B cell (primary cell): Measurements from ENCODE around the gene ERC2. TPM values are rescaled to one million over a fixed set of nuclear protein-coding genes. Genes with fewer than 3 reads are reported as not detected.

Experiments used
- ATAC-seq: fragments of 200-7000 bp; cut with Tn5 transposase; one replicate; pipeline ENCODE4 v1.10.0; 2021; ENCODE audit warnings: low read depth, mild to moderate bottlenecking, moderate number of reproducible peaks, moderate library complexity
- CTCF ChIA-PET: fragments of 350-600 bp; sonication (Branson Sonifier 250); formaldehyde crosslinking; loops from one replicate; lab custom pipeline; 2021; ENCODE audit warnings: antibody characterized with exemption, inconsistent platforms; lab: Charles Lee
- POLR2A ChIA-PET: fragments of 350-600 bp; sonication (Branson Sonifier 250); formaldehyde crosslinking; loops from one replicate; lab custom pipeline; 2021; ENCODE audit warnings: antibody characterized with exemption; lab: Charles Lee
- DNase-seq: peaks from one replicate; pipeline ENCODE4 v3.0.0; 2013
- H2AFZ ChIP-seq: 2 replicates; pipeline ENCODE4 v1.6.1; 2012; ENCODE audit warnings: mild to moderate bottlenecking, low read depth, low read length; ENCODE audit not compliant: insufficient read depth, poor library complexity, severe bottlenecking
- H3K27ac ChIP-seq, 2 donors: 1 replicate in 1 of 2; 2 replicates in 1 of 2; pipeline ENCODE4 v1.5.1; 2012 to 2013; ENCODE audit warnings: low read length in 2 of 2, mild to moderate bottlenecking in 2 of 2, moderate library complexity in 1 of 2
- H3K27me3 ChIP-seq, 4 experiments: fragments of 200-600 bp in 1 of 4; sonication (generic) in 1 of 4; replicated peaks in 1 of 4; 1 replicate in 2 of 4; 2 replicates in 2 of 4; pipeline versions ENCODE4 v1.6.1 to v1.7.0; 2013 to 2016; ENCODE audit warnings: low read length in 3 of 4, mild to moderate bottlenecking in 2 of 4, mixed read lengths in 1 of 4, moderate library complexity in 1 of 4; ENCODE audit not compliant: insufficient read depth in 4 of 4, control insufficient read depth in 3 of 4; ENCODE audit errors: control extremely low read depth in 1 of 4
- H3K36me3 ChIP-seq, 2 experiments: replicated peaks in 1 of 2; 1 replicate in 1 of 2; 2 replicates in 1 of 2; pipeline versions ENCODE4 v1.6.1 to v1.7.1; 2013; ENCODE audit warnings: low read length in 1 of 2; ENCODE audit not compliant: insufficient read depth in 2 of 2, control insufficient read depth in 1 of 2; ENCODE audit errors: control extremely low read depth in 1 of 2, extremely low read depth in 1 of 2
- H3K4me1 ChIP-seq, 2 donors: fragments of 200-600 bp in 1 of 2; sonication (generic) in 1 of 2; 1 replicate in 1 of 2; 2 replicates in 1 of 2; pipeline versions ENCODE4 v1.5.1 to v1.6.1; 2013 to 2017; ENCODE audit warnings: low read length in 2 of 2; ENCODE audit not compliant: control insufficient read depth in 2 of 2, insufficient read depth in 2 of 2
- H3K4me2 ChIP-seq: replicated peaks from 2 replicates; pipeline ENCODE3; 2012; ENCODE audit warnings: mild to moderate bottlenecking, low read depth, low read length; ENCODE audit not compliant: poor library complexity, severe bottlenecking
- H3K4me3 ChIP-seq, 5 experiments: fragments of 200-600 bp in 1 of 5; sonication (generic) in 1 of 5; 1 replicate in 3 of 5; 2 replicates in 2 of 5; pipeline versions ENCODE4 v1.5.1 to v1.7.0; 2011 to 2016; ENCODE audit warnings: low read length in 4 of 5, mild to moderate bottlenecking in 4 of 5, low read depth in 2 of 5, control low read depth in 1 of 5, moderate library complexity in 1 of 5; ENCODE audit not compliant: insufficient read depth in 1 of 5; ENCODE audit errors: control extremely low read depth in 1 of 5, extremely low read depth in 1 of 5
- H3K79me2 ChIP-seq: fragments of 200-600 bp; sonication (generic); one replicate; pipeline ENCODE4 v1.6.0; 2016; ENCODE audit warnings: low read length; ENCODE audit not compliant: control insufficient read depth, insufficient read depth
- H3K9ac ChIP-seq: fragments of 200-600 bp; sonication (generic); 2 replicates; pipeline ENCODE4 v1.6.1; 2017; ENCODE audit warnings: mild to moderate bottlenecking, low read length, moderate library complexity
- H3K9me3 ChIP-seq, 3 donors: one replicate each; pipeline versions ENCODE4 v1.6.1 to v1.7.1; 2013; ENCODE audit warnings: low read length in 2 of 3; ENCODE audit not compliant: control insufficient read depth in 2 of 3, insufficient read depth in 1 of 3; ENCODE audit errors: control extremely low read depth in 1 of 3
- H4K20me1 ChIP-seq: 2 replicates; pipeline ENCODE4 v1.6.0; 2012; ENCODE audit warnings: mild to moderate bottlenecking, low read length; ENCODE audit not compliant: insufficient read depth, control insufficient read depth, poor library complexity, severe bottlenecking
- H3K27ac Mint-ChIP-seq: one replicate; pipeline ENCODE4 v1.8.0; 2021; ENCODE audit warnings: mixed read lengths
- H3K27me3 Mint-ChIP-seq: one replicate; pipeline ENCODE4 v1.8.0; 2021; ENCODE audit warnings: mixed read lengths
- H3K4me1 Mint-ChIP-seq: one replicate; pipeline ENCODE4 v1.8.0; 2021; ENCODE audit warnings: mixed read lengths
- H3K4me3 Mint-ChIP-seq: one replicate; pipeline ENCODE4 v1.8.0; 2021; ENCODE audit warnings: mixed read lengths
- H3K9me3 Mint-ChIP-seq: one replicate; pipeline ENCODE4 v1.8.0; 2022; ENCODE audit warnings: mixed read lengths; ENCODE audit not compliant: insufficient read depth
- CTCF ChIP-seq: fragments of 200-600 bp; IDR thresholded peaks from one replicate; pipeline ENCODE4 v1.8.0; 2022; ENCODE audit warnings: antibody characterized with exemption, mild to moderate bottlenecking
- EZH2 ChIP-seq: IDR thresholded peaks from 2 replicates; pipeline ENCODE4 v1.6.1; 2012; ENCODE audit warnings: borderline replicate concordance, low read depth, mild to moderate bottlenecking, moderate library complexity, low read length; ENCODE audit not compliant: insufficient read depth, poor library complexity, severe bottlenecking
- WGBS: methylation state at CpG from one replicate; pipeline ENCODE4 v1.1.5; 2013; ENCODE audit warnings: missing lambda C conversion rate; ENCODE audit not compliant: insufficient coverage; 5-methylcytosine and 5-hydroxymethylcytosine counted together
- intact Hi-C: fragments of 100-400 bp; cut with micrococcal nuclease; formaldehyde crosslinking; loops from one replicate; pipeline ENCODE4 v1.10.0; 2022
- polyA plus RNA-seq: library from polyadenylated mRNA; depleted of rRNA; stranded (reverse); fragments of >200 nt; gene quantifications from 2 replicates; pipeline ENCODE4 v1.2.3, GENCODE V29; 2012
- total RNA-seq, 2 donors: library from RNA; stranded (reverse); fragments of 120-200 nt in 1 of 2; gene quantifications; 1 replicate in 1 of 2; 2 replicates in 1 of 2; pipeline versions ENCODE4 v1.2.3 to v1.2.4, GENCODE V29; 2013 to 2022

The ERC2 gene
- total and polyA plus RNA-seq, 2 donors (not counting 1 experiment from before 2014, with no cell fraction given), result not detected

- H3K27ac Mint-ChIP-seq, result no peak overlapping the region
- no peaks in the 10 kb centered on the region for H3K4me1 ChIP-seq
- no peaks in the 10 kb centered on the region for H4K20me1 ChIP-seq
- H3K36me3 ChIP-seq, result no peaks in the 10 kb centered on the region
- no peak overlapping the region for H3K27ac ChIP-seq
- intact Hi-C loops, result no loop called here
- no peak for ATAC-seq
- H2AFZ ChIP-seq, result no peak overlapping the region
- peaks cover 27% of the 10 kb centered on the region for H3K27me3 Mint-ChIP-seq
- TF ChIP-seq CTCF, result no peak
- TF ChIP-seq EZH2, result no peak
- no peak overlapping the region for H3K4me2 ChIP-seq
- DNase-seq, result no peak
- WGBS, result no CpG with 5 or more reads among the region's 1 CpG
- POLR2A ChIA-PET, result no interaction called here
- H3K79me2 ChIP-seq, result no peaks in the 10 kb centered on the region
- H3K27me3 ChIP-seq, result peaks cover 0 to 9% (median 4%) of the 10 kb centered on the region in 4 experiments
- CTCF ChIA-PET, result no interaction called here
- no peak overlapping the region for H3K4me3 Mint-ChIP-seq
- H3K4me3 ChIP-seq, result no peak overlapping the region
- H3K9me3 Mint-ChIP-seq, result no peaks in the 10 kb centered on the region
- H3K4me1 Mint-ChIP-seq, result no peaks in the 10 kb centered on the region
- H3K9ac ChIP-seq, result no peak overlapping the region
- no peaks in the 10 kb centered on the region for H3K9me3 ChIP-seq
These were observed 9.2 kb downstream of the ERC2 start for GRCh38 chr3:56459104-56459496.

- Mint-ChIP-seq H3K27me3 (peaks cover 24% of the 10 kb centered on the region), H3K27ac (no peak overlapping the region), H3K4me3 (no peak overlapping the region), H3K9me3 (no peaks in the 10 kb centered on the region), H3K4me1 (no peaks in the 10 kb centered on the region)
- H3K4me1 ChIP-seq, result no peaks in the 10 kb centered on the region
- 81% methylated on average over 8 of the region's 12 CpGs for WGBS
- POLR2A ChIA-PET, result no interaction called here
- intact Hi-C loops, result no loop called here
- TF ChIP-seq CTCF (no peak), EZH2 (no peak)
- H3K27ac ChIP-seq, result no peak overlapping the region
- H3K4me2 ChIP-seq, result no peak overlapping the region
- no peaks in the 10 kb centered on the region for H3K79me2 ChIP-seq
- no peaks in the 10 kb centered on the region for H4K20me1 ChIP-seq
- no peaks in the 10 kb centered on the region for H3K9me3 ChIP-seq
- CTCF ChIA-PET, result no interaction called here
- no peak overlapping the region for H3K9ac ChIP-seq
- H2AFZ ChIP-seq, result no peak overlapping the region
- ATAC-seq, result no peak
- H3K36me3 ChIP-seq, result no peaks in the 10 kb centered on the region
- H3K4me3 ChIP-seq, result no peak overlapping the region
- H3K27me3 ChIP-seq, result peaks cover 0 to 9% (median 3%) of the 10 kb centered on the region in 4 experiments
- no peak for DNase-seq
These were observed 9.7 kb downstream of the ERC2 start for GRCh38 chr3:56458496-56459103.
